ENCODE results near the gene TLK2.
"Not testable (repeated sequence)": the region's sequence is repeated elsewhere in the genome, so short reads cannot be mapped to it uniquely, and the experiment has no call there.

TLK2 gene

DNA sequence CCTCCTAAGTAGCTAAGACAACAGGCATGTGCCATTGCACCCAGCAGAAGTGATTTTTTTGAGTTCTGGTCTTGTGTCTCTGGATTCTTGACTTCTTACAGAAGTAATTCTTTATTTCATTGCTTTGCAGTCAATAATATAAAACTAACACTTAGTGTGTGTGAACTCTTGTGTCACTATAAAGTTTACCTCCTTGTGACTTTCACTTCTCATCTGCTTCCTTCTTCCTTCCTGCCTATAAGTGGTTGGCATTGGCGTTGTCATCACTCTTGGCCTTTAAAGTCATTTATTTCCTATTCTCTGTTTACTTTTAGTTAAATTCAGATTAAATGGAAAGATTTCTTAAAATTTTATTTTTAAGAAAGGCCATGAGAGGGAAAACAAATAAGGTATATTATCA, 12.4 kb downstream of the TLK2 start:
- not testable (repeated sequence) for DNase-seq (ENCODE audit: low spot score)

DNA sequence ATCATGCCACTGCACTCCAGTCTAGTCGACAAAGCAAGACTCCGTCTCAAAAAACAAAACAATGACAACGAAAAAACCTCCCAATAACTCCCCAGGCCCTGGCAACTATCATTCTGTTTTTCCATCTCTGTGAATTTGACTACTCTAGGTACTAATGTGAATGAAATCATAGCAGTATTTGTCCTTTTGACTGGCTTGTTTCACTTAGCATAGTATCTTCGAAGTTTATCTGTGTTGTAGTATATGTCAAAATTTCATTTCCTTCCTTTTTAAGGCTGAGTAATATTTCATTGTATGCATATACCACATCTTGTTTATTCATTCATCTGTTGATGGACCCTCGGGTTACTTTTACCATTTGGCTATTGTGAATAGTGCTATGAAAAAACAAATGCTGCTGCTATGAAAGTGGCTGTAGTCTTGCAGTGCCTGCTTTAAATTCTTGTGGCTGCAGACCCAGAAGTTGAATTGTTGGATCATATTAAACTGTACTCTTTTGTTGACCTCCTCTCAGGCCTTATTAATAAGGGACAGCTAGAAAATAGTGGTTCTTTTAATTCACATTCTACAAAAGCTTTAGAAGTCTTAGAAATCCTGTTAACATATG, 14.5 kb downstream of the TLK2 start:
- DNase-seq (ENCODE audit: low spot score) = not testable (repeated sequence)

DNA sequence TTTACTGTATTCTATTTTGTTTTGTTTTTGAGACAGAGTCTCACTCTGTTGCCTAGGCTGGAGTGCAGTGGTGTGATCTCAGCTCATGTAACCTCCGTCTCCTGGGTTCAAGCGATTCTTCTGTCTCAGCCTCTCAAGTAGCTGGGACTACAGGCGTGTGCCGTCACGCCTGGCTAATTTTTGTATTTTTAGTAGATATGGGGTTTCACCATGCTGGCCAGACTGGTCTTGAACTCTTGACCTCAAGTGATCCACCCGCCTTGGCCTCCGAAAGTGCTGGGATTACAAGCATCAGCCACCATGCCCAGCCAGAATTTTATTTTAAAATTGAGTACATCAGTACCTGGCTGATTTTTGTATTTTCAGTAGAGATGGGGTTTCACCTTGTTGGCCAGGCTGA, 15.4 kb downstream of the TLK2 start:
- not testable (repeated sequence) for DNase-seq (ENCODE audit: low spot score)

DNA sequence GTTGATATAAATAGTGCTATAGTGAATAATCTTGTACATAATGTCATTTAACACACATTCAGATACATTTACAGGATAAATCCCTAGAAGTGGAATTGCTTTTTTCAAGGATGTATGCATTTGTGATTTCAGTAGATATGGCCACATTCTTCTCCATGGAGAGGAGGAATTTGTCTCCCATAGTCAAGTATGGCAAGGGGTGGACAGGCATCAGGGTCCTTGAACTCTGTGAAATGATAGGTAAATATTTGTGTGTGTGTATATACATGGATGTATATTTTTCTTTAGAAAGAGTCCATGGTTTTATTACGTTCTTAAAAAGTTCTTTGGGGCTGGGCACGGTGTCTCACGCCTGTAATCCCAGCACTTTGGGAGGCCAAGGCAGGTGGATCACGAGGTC, 17.7 kb downstream of the TLK2 start:
- not testable (repeated sequence) for DNase-seq (ENCODE audit: low spot score)

DNA sequence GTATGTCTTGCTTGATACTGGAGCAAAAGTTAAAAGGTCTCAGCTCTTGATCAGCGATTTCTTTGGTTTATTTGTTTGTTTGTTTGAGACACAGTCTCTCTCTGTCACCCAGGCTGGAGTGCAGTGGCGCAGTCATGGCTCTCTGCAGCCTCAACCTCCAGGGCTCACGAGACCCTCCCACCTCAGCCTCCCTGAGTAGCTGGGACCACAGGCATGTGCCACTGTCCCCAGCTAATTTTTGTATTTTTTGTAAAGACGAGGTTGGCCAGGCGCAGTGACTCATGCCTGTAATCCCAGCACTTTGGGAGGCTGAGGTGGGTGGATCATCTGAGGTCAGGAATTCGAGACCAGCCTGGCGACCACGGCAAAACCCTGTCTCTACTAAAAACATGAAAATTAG, 20.2 kb downstream of the TLK2 start:
- DNase-seq (ENCODE audit: low spot score) = not testable (repeated sequence)

DNA sequence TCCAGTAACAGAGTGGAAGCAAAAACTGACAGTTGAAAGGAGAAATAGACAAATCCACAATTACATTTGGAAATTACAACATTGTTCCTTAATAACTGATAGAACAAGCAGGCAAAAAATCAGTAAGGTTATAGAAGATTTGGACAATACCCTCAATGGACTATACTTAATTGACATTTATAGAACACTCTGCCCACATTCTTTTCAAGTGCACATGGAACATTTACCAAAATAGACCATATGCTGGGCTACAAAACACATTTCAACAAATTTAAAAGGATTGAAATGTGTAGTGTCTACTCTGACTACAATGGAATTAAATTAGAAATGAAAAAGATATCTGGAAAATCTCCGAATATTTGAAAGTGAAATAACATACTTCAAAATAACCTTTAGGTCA, 21.8 kb downstream of the TLK2 start:
- not testable (repeated sequence) for DNase-seq (ENCODE audit: low spot score)

DNA sequence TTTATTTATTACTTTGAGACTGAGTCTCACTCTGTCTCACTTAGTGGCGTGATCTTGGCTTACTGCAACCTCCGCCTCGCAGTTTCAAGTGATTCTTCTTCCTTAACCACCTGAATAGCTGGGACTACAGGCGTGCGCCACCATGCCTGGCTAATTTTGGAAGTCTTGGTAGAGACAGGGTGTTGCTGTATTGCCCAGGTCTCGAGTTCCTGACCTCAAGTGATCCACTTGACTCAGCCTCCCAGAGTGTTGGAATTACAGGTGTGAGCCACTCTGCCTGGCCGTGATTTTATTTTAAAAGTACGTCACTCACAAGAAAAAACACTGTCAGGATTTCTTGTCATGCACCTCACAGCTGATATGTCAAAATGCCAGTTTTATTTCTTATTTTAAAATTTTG, 26.2 kb downstream of the TLK2 start:
- not testable (repeated sequence) for DNase-seq (ENCODE audit: low spot score)

DNA sequence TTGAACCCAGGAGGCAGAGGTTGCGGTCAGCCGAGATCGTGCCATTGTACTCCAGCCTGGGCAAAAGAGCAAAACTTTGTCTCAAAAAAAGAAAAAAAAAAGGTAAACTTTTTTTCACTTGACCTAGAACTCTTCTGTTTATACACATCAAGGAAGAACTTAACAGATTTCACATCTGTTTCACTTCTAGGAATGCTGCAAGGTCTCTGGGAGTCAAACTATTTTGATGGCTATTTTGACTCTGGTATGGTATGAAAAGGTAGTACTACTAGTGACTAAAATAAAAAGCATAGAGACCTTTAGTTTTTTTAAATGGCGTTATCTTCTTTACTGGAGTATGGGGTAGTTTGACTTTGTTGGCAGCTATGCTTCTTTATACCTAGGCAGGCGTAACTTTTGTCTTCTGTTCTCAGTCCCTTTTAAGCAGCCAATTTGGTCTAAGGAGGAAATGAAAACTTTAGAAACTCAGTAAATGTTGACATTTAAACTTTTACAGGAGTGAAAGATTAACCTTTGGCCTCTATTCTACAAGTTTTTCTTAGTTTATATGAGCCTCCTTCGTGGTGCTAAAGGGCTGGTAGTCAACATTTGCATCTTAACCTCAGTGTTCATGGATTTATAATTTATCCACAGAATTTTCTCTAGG, 28.7 kb downstream of the TLK2 start:
- not testable (repeated sequence) for DNase-seq (ENCODE audit: low spot score)

DNA sequence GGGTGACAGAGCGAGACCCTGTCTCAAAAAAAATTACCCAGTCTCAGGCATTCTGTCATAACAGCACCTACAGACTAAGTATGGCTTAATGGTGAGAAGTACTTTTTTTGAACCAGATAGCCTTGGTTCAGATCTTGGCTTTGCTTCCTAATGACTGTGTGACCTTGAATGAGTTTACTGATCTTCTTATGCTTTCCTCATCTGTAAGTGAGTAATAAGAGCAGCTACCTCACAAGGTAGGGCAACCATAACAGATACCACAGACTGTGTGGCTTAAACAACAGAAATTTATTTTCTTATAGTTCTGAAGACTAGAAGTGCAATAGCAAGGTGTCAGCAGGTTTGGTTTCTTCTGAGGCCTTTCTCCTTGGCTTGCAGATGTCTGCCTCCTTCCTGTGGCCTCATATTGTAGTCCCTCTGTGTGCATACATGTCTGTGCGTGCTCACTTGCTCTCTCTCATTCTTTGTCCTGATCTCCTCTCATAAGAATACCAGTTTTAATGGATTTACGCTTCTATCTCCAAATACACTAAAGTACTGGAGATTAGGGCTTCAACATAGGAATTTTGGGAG, 31.7 kb downstream of the TLK2 start:
- not testable (repeated sequence) for DNase-seq (ENCODE audit: low spot score)

DNA sequence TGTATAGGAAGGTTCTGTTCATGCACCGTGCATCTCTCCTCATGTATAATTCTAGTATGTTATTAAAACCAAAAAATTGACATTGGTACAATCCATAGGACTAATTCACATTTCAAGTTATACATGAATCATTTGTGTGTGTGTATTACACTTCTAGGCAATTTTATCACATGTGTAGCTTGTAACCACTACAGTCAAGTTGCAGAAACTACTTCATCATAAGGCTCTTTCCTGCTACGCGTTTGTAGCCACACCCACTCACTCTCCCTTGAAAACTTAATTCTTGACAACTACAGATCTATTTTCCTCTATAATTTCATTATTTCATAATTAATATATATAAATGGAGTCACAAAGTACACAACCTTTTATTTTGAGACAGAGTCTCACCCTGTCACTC, 32.4 kb downstream of the TLK2 start:
- DNase-seq (ENCODE audit: low spot score) = not testable (repeated sequence)

DNA sequence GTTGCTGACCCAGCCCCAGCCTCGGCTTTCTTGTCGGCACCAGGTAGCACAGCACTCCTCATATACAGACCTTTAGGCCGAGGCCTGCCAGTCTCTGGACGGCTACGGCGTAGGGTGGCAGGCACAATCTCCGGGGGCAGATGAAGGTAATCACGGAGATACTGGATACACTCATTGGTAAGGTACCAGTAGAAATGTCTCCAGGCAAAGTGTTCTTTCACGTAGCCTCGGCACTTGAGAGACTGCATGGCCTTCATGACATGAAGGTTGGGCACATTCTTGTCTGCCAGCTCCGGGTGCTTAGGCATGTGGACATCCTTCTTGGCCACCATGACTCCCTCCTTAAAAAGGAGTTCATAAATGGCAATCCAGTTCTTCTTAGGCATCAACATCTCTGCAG, 37.8 kb downstream of the TLK2 start:
- DNase-seq (ENCODE audit: low spot score) = not testable (repeated sequence)

DNA sequence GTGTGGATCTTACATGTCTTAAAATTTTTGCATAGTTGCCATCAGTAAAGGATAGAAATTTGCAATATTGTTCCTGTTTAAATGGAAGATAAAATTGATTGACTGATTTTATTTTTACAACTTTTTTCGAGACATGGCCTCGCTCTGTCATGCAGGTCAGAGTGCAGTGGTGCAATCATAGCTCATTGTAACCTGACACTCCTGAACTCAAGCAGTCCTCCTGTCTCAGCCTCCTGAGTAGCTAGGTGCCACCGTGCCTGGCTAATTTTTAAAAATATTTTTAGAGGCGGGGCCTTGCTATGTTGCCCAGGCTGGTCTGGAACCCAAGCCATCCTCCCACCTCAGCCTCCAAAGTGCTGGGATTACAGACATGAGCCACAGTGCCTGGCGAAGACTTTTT, 42.7 kb downstream of the TLK2 start:
- not testable (repeated sequence) for DNase-seq (ENCODE audit: low spot score)

DNA sequence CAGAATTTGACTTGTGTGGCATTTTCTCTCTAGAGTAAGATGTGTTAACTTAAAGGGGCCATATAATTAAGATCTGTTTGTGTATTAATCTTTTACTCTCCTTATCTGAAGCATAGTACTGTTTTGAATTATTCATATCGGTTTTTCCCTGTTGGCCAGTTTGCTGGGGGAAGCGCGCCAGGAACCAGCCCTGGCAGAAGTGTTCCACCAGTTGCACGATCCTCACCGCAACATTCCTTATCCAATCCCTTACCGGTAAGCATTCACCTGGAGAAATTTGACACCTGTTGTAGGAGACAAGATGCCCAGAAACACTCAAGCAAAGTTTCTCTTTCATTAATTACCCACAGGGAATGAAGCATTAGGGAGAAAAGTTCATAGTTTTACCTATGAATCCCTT, 45.5 kb downstream of the TLK2 start:
- not testable (repeated sequence) for DNase-seq (ENCODE audit: low spot score)

DNA sequence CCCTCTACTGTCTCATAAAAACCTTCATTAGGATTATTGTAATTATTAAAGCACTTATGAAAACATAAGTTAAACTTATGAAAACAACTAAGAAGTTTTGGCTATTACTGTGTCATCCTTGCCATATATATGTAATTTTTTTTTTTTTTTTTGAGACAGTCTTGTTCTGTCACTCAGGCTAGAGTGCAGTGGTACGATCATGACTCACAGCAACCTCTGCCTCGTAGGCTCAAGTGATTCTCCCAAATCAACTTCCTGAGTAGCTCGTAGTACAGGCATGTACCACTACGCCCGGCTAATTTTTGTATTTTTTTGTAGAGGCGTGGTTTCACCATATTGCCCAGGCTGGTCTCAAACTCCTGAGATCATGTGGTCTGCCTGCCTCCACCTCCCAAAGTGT, 46.7 kb downstream of the TLK2 start:
- not testable (repeated sequence) for DNase-seq (ENCODE audit: low spot score)

DNA sequence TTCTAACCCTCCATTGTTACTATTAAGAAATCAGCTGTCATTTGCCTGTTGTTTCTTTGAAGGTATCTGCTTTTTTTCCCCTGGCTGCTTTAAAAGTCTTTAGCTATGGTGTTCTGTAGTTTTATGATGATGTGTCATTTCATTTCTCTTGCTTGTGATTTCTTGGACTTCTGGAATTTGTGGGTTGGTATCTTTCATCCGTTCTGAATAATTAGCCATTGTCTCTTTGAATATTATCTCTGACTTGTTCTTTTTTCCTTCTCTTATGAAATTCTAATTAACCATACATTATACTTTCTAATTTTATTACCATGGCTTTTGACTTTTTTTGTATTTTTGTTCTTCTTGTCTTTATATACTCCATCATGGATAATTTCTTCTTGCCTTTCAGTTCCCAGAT, 52.3 kb downstream of the TLK2 start:
- not testable (repeated sequence) for DNase-seq (ENCODE audit: low spot score)

DNA sequence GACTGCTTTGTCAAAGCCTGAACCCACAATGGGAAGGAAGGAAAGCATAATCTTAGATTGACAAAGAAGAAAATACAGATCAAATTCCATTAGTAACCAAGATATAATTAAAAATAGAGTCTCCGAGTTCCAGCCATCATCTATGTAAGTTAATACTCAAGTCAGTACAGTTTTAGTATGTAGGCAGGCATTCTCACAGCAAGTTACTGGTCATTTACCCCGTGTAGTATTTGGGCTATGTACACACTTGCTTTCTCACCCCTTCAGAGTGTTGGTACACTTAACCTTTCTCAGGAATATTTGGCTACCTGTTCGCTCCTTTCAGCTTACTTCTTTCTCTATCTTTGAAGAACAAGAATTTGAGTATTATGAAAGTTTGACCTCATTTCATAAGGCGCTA, 57.9 kb downstream of the TLK2 start:
- not testable (repeated sequence) for DNase-seq (ENCODE audit: low spot score)

DNA sequence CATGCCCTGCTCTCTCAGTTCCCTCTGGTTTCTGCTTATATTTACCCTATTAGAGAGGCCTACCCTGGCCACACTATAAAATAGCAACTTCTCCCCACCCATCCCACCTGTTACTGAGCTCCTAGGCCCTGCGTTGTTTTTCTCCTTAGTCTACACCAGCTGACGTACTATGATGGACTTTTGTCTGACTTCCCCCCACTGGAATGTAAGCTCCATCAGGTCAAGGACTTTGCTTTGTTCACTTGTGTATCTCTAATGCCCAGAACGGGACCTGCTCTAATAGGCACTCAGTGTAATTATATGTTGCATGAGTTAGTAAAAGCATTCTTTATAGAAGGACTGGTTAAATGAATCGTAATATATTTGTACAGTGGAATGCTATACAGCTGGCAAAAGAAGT, 62.4 kb downstream of the TLK2 start:
- DNase-seq (ENCODE audit: low spot score) = not testable (repeated sequence)

DNA sequence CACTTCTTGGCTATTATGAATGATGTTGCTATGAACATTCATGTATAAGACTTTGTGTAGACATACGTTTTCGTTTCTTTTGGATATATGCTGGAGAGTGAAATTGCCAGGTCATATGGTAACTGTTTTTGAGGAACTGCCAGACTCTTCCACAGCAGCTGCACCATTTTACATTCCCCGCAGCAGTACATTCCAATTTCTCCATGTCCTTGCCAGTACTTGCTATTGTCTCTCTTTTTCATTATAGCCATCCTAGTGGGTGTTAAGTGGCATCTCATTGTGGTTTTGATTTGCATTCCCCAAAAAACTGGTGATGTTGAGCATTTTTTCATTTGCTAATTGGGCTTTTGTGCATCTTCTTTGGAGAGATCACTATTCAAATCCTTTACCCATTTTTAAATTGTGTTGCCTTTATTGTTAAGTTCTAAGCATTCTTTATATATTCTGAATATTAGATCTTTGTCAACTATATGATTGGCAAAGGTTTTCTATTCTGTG, 64.7 kb downstream of the TLK2 start:
- DNase-seq (ENCODE audit: low spot score) = not testable (repeated sequence)

DNA sequence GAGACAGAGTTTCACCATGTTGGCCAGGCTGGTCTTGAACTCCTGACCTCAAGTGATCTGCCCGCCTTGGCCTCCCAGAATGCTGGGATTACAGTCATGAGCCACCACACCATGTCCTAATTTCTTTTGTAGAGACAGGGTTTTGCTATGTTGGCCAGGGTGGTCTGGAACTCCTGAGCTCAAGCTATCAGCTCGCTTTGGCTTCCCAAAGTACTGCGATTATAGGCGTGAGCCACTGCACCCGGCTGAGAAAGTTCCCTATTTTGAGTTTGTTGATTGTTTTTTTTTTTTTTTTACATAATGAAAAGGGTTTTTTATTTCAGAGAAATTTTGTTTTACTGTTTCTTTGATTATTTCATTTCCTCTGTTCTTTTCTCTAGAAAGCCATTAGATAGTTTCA, 67.4 kb downstream of the TLK2 start:
- DNase-seq (ENCODE audit: low spot score) = not testable (repeated sequence)

DNA sequence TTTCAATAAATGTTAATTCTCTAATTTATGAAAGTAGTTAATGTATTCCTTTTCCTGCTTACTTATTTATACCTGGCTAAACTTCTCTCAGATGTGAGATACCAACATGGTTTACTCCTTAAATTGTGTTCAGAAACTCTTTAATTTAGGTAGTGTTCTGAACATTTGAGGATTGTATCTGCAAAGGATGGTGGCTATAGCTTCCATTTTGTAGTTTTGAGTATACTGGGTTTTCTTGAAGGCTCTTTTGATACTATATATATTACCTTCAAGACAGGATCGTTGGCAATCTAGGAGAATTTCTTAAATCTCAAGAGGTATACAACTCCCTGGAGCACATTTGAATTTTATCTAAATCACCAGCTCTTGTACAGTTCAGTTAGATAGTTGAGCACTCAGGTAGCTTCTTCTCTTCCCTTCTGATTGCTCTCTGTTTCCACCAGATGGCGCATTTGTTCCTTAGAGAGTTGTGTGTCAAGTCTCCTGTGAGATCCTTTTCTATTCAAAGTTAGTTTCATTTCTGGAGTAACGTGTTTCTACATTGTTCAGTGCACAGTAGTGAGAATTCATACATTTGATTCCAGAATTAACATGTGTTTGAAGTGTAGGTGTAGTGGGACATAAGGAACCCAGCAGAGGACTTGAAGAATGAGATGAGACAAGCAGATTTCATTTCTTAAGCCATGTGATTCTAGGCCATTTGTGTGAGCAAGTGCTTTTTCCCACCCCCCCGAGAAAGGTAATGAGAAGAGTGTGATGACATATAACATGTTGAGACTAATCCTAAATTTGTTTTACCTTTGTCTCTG, 74.4 kb downstream of the TLK2 start:
- peak; percentile 73 for DNase-seq (ENCODE audit: low spot score)

DNA sequence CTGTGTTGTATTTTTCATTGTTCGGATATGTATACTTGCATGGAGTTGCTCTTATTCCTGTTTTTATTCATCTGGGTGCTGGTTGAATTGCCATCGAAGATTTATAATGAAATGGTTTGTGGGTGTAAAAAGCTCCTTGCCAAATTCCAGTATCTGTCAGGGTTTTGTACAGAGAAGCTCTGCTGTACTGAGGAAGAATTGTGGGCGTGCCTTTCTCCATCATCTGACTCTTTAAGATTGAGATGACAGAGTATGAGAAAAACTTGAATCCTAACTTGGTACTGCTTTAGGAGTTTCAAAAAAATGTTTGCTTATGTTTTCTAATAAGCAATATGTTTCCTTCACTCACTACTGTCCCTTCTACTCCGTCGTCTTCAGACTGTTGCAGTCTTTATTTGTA, 78.9 kb downstream of the TLK2 start:
- not testable (repeated sequence) for DNase-seq (ENCODE audit: low spot score)

DNA sequence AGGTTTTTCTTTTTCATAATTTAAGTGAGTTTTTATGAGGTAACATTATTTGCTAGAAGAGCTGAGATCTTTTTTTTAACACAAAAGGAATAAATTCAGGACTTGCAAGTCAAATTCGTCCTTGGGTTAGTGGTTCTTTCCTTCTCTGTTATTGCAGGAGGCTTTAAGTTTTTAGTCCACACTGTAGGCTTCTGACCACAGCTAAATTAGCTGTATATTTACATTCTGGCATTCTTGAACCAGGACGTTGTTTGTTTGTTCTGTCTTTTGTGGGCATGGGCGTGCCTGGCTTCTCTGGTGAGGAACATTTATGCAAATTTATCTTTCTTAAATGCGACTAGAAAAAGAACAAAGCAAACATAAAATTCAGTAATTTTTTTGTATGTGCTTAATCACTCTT, 80.3 kb downstream of the TLK2 start:
- DNase-seq (ENCODE audit: low spot score) = not testable (repeated sequence)

DNA sequence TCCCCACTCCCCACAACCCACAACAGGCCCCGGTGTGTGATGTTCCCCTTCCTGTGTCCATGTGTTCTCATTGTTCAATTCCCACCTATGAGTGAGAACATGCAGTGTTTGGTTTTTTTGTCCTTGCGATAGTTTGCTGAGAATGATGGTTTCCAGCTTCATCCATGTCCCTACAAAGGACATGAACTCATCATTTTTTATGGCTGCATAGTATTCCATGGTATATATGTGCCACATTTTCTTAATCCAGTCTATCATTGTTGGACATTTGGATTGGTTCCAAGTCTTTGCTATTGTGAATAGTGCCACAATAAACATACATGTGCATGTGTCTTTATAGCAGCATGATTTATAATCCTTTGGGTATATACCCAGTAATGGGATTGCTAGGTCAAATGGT, 82.3 kb downstream of the TLK2 start:
- DNase-seq (ENCODE audit: low spot score) = not testable (repeated sequence)

Data from activated CD4-positive, alpha-beta T cell treated with anti-CD3 and anti-CD28 coated beads, Interleukin-2, Interleukin-4, amounts not matched to agents 100 ng/mL and 50 ng/mL, durations not matched to agents 16 hours and 8 hours (primary cell).